ENCODE results near the gene PARP1. TPM values are rescaled to one million over a fixed set of nuclear protein-coding genes. Genes with fewer than 3 reads are reported as not detected.
"Not testable (repeated sequence)": the region's sequence is repeated elsewhere in the genome, so short reads cannot be mapped to it uniquely, and the experiment has no call there.

Gene PARP1
- total RNA-seq, 2 experiments from 2014 or later = 128 to 132 TPM

GRCh38 chr1:226440512-226440911 lies 32.6 kb upstream of the PARP1 start:
- POLR2A ChIA-PET = no interaction called here
- H3K27ac Mint-ChIP-seq = no peak overlapping the region
- no peaks in the 10 kb centered on the region for H3K36me3 Mint-ChIP-seq
- H3K4me1 Mint-ChIP-seq = peaks cover 21% of the 10 kb centered on the region
- no peak for DNase-seq
- ATAC-seq (ENCODE audit: low read depth) = no peak
- H3K9me3 Mint-ChIP-seq = peaks cover 1% of the 10 kb centered on the region
- H3K4me3 Mint-ChIP-seq = no peak overlapping the region
- H3K27me3 Mint-ChIP-seq = peaks cover 58% of the 10 kb centered on the region

GRCh38 chr1:226438007-226438406 lies 30.1 kb upstream of the PARP1 start:
- Mint-ChIP-seq H3K27me3 (peaks cover 45% of the 10 kb centered on the region), H3K27ac (no peak overlapping the region), H3K36me3 (no peaks in the 10 kb centered on the region), H3K9me3 (peaks cover 1% of the 10 kb centered on the region), H3K4me3 (no peak overlapping the region), H3K4me1 (peaks cover under 1% of the 10 kb centered on the region)
- ATAC-seq (ENCODE audit: low read depth) (no peak), DNase-seq (no peak)
- POLR2A ChIA-PET = no interaction called here

- Mint-ChIP-seq H3K4me3 (no peak overlapping the region), H3K27ac (no peak overlapping the region), H3K27me3 (peaks cover 44% of the 10 kb centered on the region), H3K36me3 (no peaks in the 10 kb centered on the region), H3K4me1 (no peaks in the 10 kb centered on the region), H3K9me3 (peaks cover 1% of the 10 kb centered on the region)
- POLR2A ChIA-PET = interaction anchor here (1.0 kb wide), 1 partner anchor 29 kb away, joined by 3 read pairs; the partner anchor contains the start of gene PARP1
- DNase-seq (no peak), ATAC-seq (ENCODE audit: low read depth) (no peak)
Measured at GRCh38 chr1:226436855-226437491, 29.1 kb upstream of the PARP1 start.

GRCh38 chr1:226436472-226436854 lies 28.6 kb upstream of the PARP1 start:
- POLR2A ChIA-PET = interaction anchor here (1.0 kb wide), 1 partner anchor 28 kb away, joined by 3 read pairs; the partner anchor contains the start of gene PARP1
- Mint-ChIP-seq H3K4me3 (no peak overlapping the region), H3K27me3 (peaks cover 41% of the 10 kb centered on the region), H3K27ac (no peak overlapping the region), H3K4me1 (peaks cover 2% of the 10 kb centered on the region), H3K9me3 (peaks cover 1% of the 10 kb centered on the region), H3K36me3 (no peaks in the 10 kb centered on the region)
- DNase-seq (no peak), ATAC-seq (ENCODE audit: low read depth) (no peak)

GRCh38 chr1:226433341-226433720 lies 25.4 kb upstream of the PARP1 start:
- DNase-seq = no peak
- no peak overlapping the region for H3K4me3 Mint-ChIP-seq
- H3K27ac Mint-ChIP-seq = no peak overlapping the region
- H3K4me1 Mint-ChIP-seq = peaks cover 9% of the 10 kb centered on the region
- POLR2A ChIA-PET = interaction anchor here (0.6 kb wide), 1 partner anchor 11 kb away, joined by 3 read pairs; no protein-coding TSS in a partner anchor
- no peaks in the 10 kb centered on the region for H3K36me3 Mint-ChIP-seq
- no peaks in the 10 kb centered on the region for H3K9me3 Mint-ChIP-seq
- peaks cover 18% of the 10 kb centered on the region for H3K27me3 Mint-ChIP-seq
- no peak for ATAC-seq (ENCODE audit: low read depth)

GRCh38 chr1:226432586-226433340 lies 24.9 kb upstream of the PARP1 start:
- POLR2A ChIA-PET = interaction anchor here (0.6 kb wide), 1 partner anchor 12 kb away, joined by 3 read pairs; no protein-coding TSS in a partner anchor
- H3K4me3 Mint-ChIP-seq = no peak overlapping the region
- ATAC-seq (ENCODE audit: low read depth) (no peak), DNase-seq (no peak)
- H3K27me3 Mint-ChIP-seq = peaks cover 17% of the 10 kb centered on the region
- no peaks in the 10 kb centered on the region for H3K36me3 Mint-ChIP-seq
- H3K27ac Mint-ChIP-seq = no peak overlapping the region
- H3K9me3 Mint-ChIP-seq = no peaks in the 10 kb centered on the region
- H3K4me1 Mint-ChIP-seq = peaks cover 9% of the 10 kb centered on the region

- POLR2A ChIA-PET; H3K27ac Mint-ChIP-seq; H3K9me3 Mint-ChIP-seq; H3K4me3 Mint-ChIP-seq; DNase-seq; ATAC-seq (ENCODE audit: low read depth); H3K36me3 Mint-ChIP-seq: not testable (repeated sequence)
- Mint-ChIP-seq H3K4me1 (peaks cover 14% of the 10 kb centered on the region), H3K27me3 (peaks cover 16% of the 10 kb centered on the region)
Measured at GRCh38 chr1:226431898-226432297, 24.0 kb upstream of the PARP1 start.

GRCh38 chr1:226429858-226430715 lies 22.2 kb upstream of the PARP1 start:
- POLR2A ChIA-PET = interaction anchor here (0.8 kb wide), 1 partner anchor 409 kb away, joined by 4 read pairs; no protein-coding TSS in a partner anchor
- H3K36me3 Mint-ChIP-seq = no peaks in the 10 kb centered on the region
- DNase-seq (no peak), ATAC-seq (ENCODE audit: low read depth) (no peak)
- H3K4me1 Mint-ChIP-seq = peaks cover 22% of the 10 kb centered on the region
- H3K4me3 Mint-ChIP-seq = no peak overlapping the region
- peaks cover 13% of the 10 kb centered on the region for H3K27me3 Mint-ChIP-seq
- no peaks in the 10 kb centered on the region for H3K9me3 Mint-ChIP-seq
- H3K27ac Mint-ChIP-seq = no peak overlapping the region

- Mint-ChIP-seq H3K4me1 (peaks cover 23% of the 10 kb centered on the region), H3K4me3 (no peak overlapping the region), H3K27ac (peak overlapping the region; percentile 6), H3K36me3 (no peaks in the 10 kb centered on the region), H3K9me3 (no peaks in the 10 kb centered on the region), H3K27me3 (peaks cover 15% of the 10 kb centered on the region)
- ATAC-seq (ENCODE audit: low read depth) (no peak), DNase-seq (no peak)
- POLR2A ChIA-PET = interaction anchor here (0.6 to 0.8 kb wide), 2 partner anchors 15 to 407 kb away, joined by 3 to 4 read pairs; no protein-coding TSS in a partner anchor
Measured at GRCh38 chr1:226428791-226429461, 21.0 kb upstream of the PARP1 start.

GRCh38 chr1:226428348-226428747 lies 20.5 kb upstream of the PARP1 start:
- POLR2A ChIA-PET = interaction anchor here (0.6 kb wide), 1 partner anchor 16 kb away, joined by 3 read pairs; no protein-coding TSS in a partner anchor
- Mint-ChIP-seq H3K4me3 (no peak overlapping the region), H3K27me3 (peaks cover 16% of the 10 kb centered on the region), H3K27ac (no peak overlapping the region), H3K9me3 (no peaks in the 10 kb centered on the region), H3K4me1 (peaks cover 25% of the 10 kb centered on the region), H3K36me3 (no peaks in the 10 kb centered on the region)
- ATAC-seq (ENCODE audit: low read depth) = no peak
- DNase-seq = no peak

- Mint-ChIP-seq H3K27me3 (peaks cover 22% of the 10 kb centered on the region), H3K27ac (peak overlapping the region; percentile 73), H3K4me3 (no peak overlapping the region), H3K4me1 (peaks cover 25% of the 10 kb centered on the region), H3K36me3 (no peaks in the 10 kb centered on the region), H3K9me3 (no peaks in the 10 kb centered on the region)
- no peak for DNase-seq
- no peak for ATAC-seq (ENCODE audit: low read depth)
- POLR2A ChIA-PET = interaction anchor here (1.4 kb wide), 1 partner anchor 20 kb away, joined by 7 read pairs; the partner anchor contains the start of gene PARP1
Measured at GRCh38 chr1:226427131-226427530, 19.2 kb upstream of the PARP1 start.

- Mint-ChIP-seq H3K27me3 (peaks cover 23% of the 10 kb centered on the region), H3K4me1 (peaks cover 22% of the 10 kb centered on the region)
- POLR2A ChIA-PET = interaction anchor here (1.8 to 2.9 kb wide), 3 partner anchors 18 to 20 kb away, joined by 6 to 15 read pairs (median 8); partner anchors contain the start of gene PARP1
- not testable (repeated sequence) for DNase-seq; H3K27ac Mint-ChIP-seq; H3K36me3 Mint-ChIP-seq; H3K9me3 Mint-ChIP-seq; ATAC-seq (ENCODE audit: low read depth); H3K4me3 Mint-ChIP-seq
Measured at GRCh38 chr1:226426395-226426794, 18.5 kb upstream of the PARP1 start.

Data from activated naive CD8-positive, alpha-beta T cell treated with anti-CD3 and anti-CD28 coated beads, Interleukin-2, amount 10 ng/mL, durations not matched to agents 7 days and 5 days (primary cell).